Measurements from ENCODE around the gene SYNRG.
"Not testable (repeated sequence)": the region's sequence is repeated elsewhere in the genome, so short reads cannot be mapped to it uniquely, and the experiment has no call there.

The SYNRG gene

GRCh38 chr17:37535906-37536305 is 73.3 kb downstream of the SYNRG start:
- DNase-seq = no peak

- DNase-seq = no peak
Measured at GRCh38 chr17:37532756-37533155, 76.5 kb downstream of the SYNRG start.

GRCh38 chr17:37530420-37530819 is 78.8 kb downstream of the SYNRG start:
- no peak for DNase-seq

GRCh38 chr17:37527249-37527851 is 81.9 kb downstream of the SYNRG start:
- DNase-seq = no peak

GRCh38 chr17:37523715-37524219 is 85.5 kb downstream of the SYNRG start:
- DNase-seq = no peak

GRCh38 chr17:37521821-37522220 is 87.4 kb downstream of the SYNRG start:
- no peak for DNase-seq

- no peak for DNase-seq
Measured at GRCh38 chr17:37520174-37520573, 89.0 kb downstream of the SYNRG start.

- no peak for DNase-seq
Measured at GRCh38 chr17:37519251-37519985, 89.8 kb downstream of the SYNRG start.

GRCh38 chr17:37518826-37519225 is 90.4 kb downstream of the SYNRG start:
- no peak for DNase-seq

GRCh38 chr17:37517881-37518280 is 91.3 kb downstream of the SYNRG start:
- no peak for DNase-seq

- DNase-seq = no peak
Measured at GRCh38 chr17:37516127-37516571, 93.1 kb downstream of the SYNRG start.

- no peak for DNase-seq
Measured at GRCh38 chr17:37513711-37514110, 95.5 kb downstream of the SYNRG start.

- no peak for DNase-seq
Measured at GRCh38 chr17:37512442-37513068, 96.7 kb downstream of the SYNRG start.

- not testable (repeated sequence) for DNase-seq
Measured at GRCh38 chr17:37511642-37512041, 97.6 kb downstream of the SYNRG start.

- DNase-seq = no peak
Measured at GRCh38 chr17:37510056-37510455, 99.2 kb downstream of the SYNRG start.

- no peak for DNase-seq
Measured at GRCh38 chr17:37507111-37507510, 102.1 kb downstream of the SYNRG start.

GRCh38 chr17:37506678-37507077 is 102.5 kb downstream of the SYNRG start:
- DNase-seq = no peak

- no peak for DNase-seq
Measured at GRCh38 chr17:37505333-37505732, 103.9 kb downstream of the SYNRG start.

- no peak for DNase-seq
Measured at GRCh38 chr17:37503148-37503547, 106.1 kb downstream of the SYNRG start.

GRCh38 chr17:37502009-37502936 is 106.9 kb downstream of the SYNRG start:
- DNase-seq = no peak

GRCh38 chr17:37500378-37500777 is 108.8 kb downstream of the SYNRG start:
- DNase-seq = no peak

- DNase-seq = no peak
Measured at GRCh38 chr17:37494971-37495370, 114.2 kb downstream of the SYNRG start.

GRCh38 chr17:37494401-37494831 is 114.8 kb downstream of the SYNRG start:
- no peak for DNase-seq

Measured in stimulated activated naive CD4-positive, alpha-beta T cell treated with Interleukin-2 at 50 U/mL for 16 hours (primary cell).